ENCODE measurements around the gene NOL12. TPM values are rescaled to one million over a fixed set of nuclear protein-coding genes. Genes with fewer than 3 reads are reported as not detected.
A peak's percentile ranks its signal among the peaks of the same experiment; 100 is the strongest.
"Not testable (repeated sequence)": the region's sequence is repeated elsewhere in the genome, so short reads cannot be mapped to it uniquely, and the experiment has no call there.

Gene NOL12
- total RNA-seq, 1 experiment from 2014 or later, result 26.2 TPM

GRCh38 chr22:37654563-37655251 lies 31.4 kb upstream of the NOL12 start:
- Histone ChIP-seq H3K9me3 (replicated peaks) (no peaks in the 10 kb centered on the region), H3K4me1 (peaks cover 6% of the 10 kb centered on the region), H3K4me3 (no peak overlapping the region), H3K27me3 (no peaks in the 10 kb centered on the region), H3K27ac (no peak overlapping the region), H3K36me3 (no peaks in the 10 kb centered on the region; the same call in 1 of the 2 replicates)
- DNase-seq, result no peak

- no peaks in the 10 kb centered on the region for H3K9me3 ChIP-seq (replicated peaks)
- no peak for DNase-seq
- peaks cover 9% of the 10 kb centered on the region for H3K4me1 ChIP-seq
- no peaks in the 10 kb centered on the region for H3K27me3 ChIP-seq
- H3K27ac ChIP-seq, result no peak overlapping the region
- H3K4me3 ChIP-seq, result no peak overlapping the region
- no peaks in the 10 kb centered on the region; the same call in 1 of the 2 replicates for H3K36me3 ChIP-seq
Measured at GRCh38 chr22:37655252-37655563, 30.9 kb upstream of the NOL12 start.

GRCh38 chr22:37656583-37656982 lies 29.6 kb upstream of the NOL12 start:
- H3K27ac ChIP-seq; H3K4me3 ChIP-seq; H3K9me3 ChIP-seq (replicated peaks); DNase-seq; H3K27me3 ChIP-seq; H3K36me3 ChIP-seq: not testable (repeated sequence)
- H3K4me1 ChIP-seq, result peaks cover 21% of the 10 kb centered on the region

- peaks cover 28% of the 10 kb centered on the region for H3K4me1 ChIP-seq
- H3K27ac ChIP-seq, result peak overlapping the region; percentile 34
- DNase-seq, result peak in 1 of 2 experiments; percentile 40
- peak overlapping the region; percentile 68 for H3K4me3 ChIP-seq
- H3K9me3 ChIP-seq (replicated peaks), result no peaks in the 10 kb centered on the region
- no peaks in the 10 kb centered on the region for H3K36me3 ChIP-seq
- H3K27me3 ChIP-seq, result no peaks in the 10 kb centered on the region
Measured at GRCh38 chr22:37657590-37658132, 28.5 kb upstream of the NOL12 start.

DNA sequence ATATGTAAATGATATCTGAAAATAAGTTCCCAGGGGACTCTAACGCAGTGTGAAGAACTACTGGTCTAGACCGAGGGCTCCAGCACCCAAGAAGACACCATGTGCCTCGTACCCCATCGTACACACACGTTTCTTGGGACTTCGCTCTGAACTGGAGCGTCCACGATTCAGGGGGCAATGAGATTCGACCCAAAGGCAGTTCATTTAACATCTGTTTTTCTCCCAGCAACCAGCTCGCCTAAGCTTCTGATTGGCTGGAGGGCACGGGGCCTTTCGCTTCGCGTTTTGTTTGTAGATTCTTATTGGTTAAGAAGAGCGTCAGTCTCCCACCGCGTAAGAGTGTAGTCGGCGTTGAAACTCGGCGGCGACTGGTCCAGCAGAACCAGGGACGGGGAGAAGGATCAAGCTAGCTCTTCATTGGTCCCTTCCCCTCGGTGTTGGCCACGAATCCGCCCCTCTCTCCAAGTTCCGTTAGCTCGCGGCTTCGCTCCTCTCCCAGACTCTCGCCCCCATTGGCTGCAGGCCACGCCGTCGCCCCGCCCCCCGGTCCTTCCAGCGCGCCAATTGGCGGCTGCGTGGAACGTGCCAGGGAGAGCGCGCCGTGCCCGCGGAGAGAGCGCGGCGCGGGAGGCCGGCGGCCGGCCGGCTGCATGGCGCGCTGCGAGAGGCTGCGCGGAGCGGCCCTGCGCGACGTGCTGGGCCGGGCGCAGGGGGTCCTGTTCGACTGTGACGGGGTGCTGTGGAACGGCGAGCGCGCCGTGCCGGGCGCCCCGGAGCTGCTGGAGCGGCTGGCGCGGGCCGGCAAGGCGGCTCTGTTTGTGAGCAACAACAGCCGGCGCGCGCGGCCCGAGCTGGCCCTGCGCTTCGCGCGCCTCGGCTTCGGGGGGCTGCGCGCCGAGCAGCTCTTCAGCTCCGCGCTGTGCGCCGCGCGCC lies 27.7 kb upstream of the NOL12 start, which contains the start of gene PDXP:
PDXP (plus strand) TSS at position 591 of the 933 bp plus-strand sequence; CDS start at position 651, 60 bp downstream.
- peak; percentile 99 for DNase-seq
- Histone ChIP-seq H3K36me3 (no peaks in the 10 kb centered on the region), H3K4me3 (peak within 1 kb of the TSS; percentile 68), H3K27ac (peak within 1 kb of the TSS; percentile 34), H3K4me1 (peaks cover 28% of the 10 kb centered on the region), H3K9me3 (replicated peaks) (no peaks in the 10 kb centered on the region), H3K27me3 (no peaks in the 10 kb centered on the region)

GRCh38 chr22:37659066-37659896 lies 26.9 kb upstream of the NOL12 start:
- Histone ChIP-seq H3K27ac (peak overlapping the region; percentile 6; the same call in 1 of the 2 replicates), H3K36me3 (no peaks in the 10 kb centered on the region), H3K27me3 (no peaks in the 10 kb centered on the region), H3K9me3 (replicated peaks) (no peaks in the 10 kb centered on the region), H3K4me3 (peak overlapping the region; percentile 68), H3K4me1 (peaks cover 28% of the 10 kb centered on the region)
- DNase-seq, result no peak

DNA sequence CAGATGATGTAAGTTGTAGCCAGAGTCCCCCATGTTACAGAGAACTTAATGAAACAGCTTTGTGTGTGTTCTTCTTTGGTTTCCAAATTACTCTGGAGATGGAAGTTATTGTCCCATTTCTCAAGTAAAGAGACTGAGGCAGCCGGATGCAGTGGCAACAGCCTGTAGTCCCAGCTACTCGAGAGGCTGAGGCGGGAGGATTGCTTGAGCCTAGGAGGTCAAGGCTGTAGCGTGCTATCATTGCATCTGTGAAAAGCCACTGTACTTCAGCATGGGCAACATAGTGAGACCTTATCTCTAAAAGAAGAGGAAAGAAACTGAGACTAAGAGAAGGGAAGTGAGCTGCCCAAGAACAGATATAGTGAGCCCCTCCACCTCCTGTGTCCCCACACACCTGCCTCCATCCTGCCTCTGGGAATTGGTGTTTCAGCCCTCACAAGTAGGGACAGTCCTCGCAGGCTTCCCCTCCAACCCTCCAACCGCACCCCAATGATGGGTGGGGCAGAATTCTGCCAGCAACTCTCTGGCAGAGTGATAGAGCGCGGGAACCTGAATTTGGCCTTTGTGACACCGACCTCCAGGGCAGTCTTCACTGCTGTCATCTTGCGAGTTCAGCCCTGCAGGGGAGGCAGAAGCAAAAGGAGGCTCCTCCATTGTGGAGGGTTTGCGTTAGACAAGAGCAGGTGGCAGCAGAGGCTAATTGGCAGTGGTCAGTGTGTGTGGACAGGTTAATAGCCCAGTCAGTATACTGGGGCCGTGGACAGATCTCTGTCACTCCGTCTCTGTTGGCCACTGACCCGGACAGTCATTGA lies 26.0 kb upstream of the NOL12 start:
- peaks cover 3% of the 10 kb centered on the region; the same call in 1 of the 2 replicates for H3K36me3 ChIP-seq
- peaks cover 28% of the 10 kb centered on the region for H3K4me1 ChIP-seq
- no peak for DNase-seq
- H3K9me3 ChIP-seq (replicated peaks), result no peaks in the 10 kb centered on the region
- H3K27me3 ChIP-seq, result no peaks in the 10 kb centered on the region
- H3K27ac ChIP-seq, result no peak overlapping the region
- H3K4me3 ChIP-seq, result peak overlapping the region; percentile 68

GRCh38 chr22:37660709-37661045 lies 25.5 kb upstream of the NOL12 start:
- Histone ChIP-seq H3K27me3 (no peaks in the 10 kb centered on the region), H3K4me3 (peak overlapping the region; percentile 17; the same call in 1 of the 2 replicates), H3K27ac (peak overlapping the region; percentile 80), H3K36me3 (peaks cover 5% of the 10 kb centered on the region; the same call in 1 of the 2 replicates), H3K9me3 (replicated peaks) (no peaks in the 10 kb centered on the region), H3K4me1 (peaks cover 28% of the 10 kb centered on the region)
- no peak for DNase-seq

- no peaks in the 10 kb centered on the region for H3K27me3 ChIP-seq
- H3K36me3 ChIP-seq, result peaks cover 12% of the 10 kb centered on the region
- H3K27ac ChIP-seq, result peak overlapping the region; percentile 80
- H3K4me1 ChIP-seq, result peaks cover 28% of the 10 kb centered on the region
- H3K4me3 ChIP-seq, result peak overlapping the region; percentile 17
- DNase-seq, result peak; percentile 82 to 87
- no peaks in the 10 kb centered on the region for H3K9me3 ChIP-seq (replicated peaks)
Measured at GRCh38 chr22:37661160-37661924, 24.8 kb upstream of the NOL12 start.

- peaks cover 16% of the 10 kb centered on the region for H3K36me3 ChIP-seq
- H3K4me1 ChIP-seq, result peaks cover 30% of the 10 kb centered on the region
- peak overlapping the region; percentile 27; the same call in 1 of the 2 replicates for H3K27ac ChIP-seq
- H3K4me3 ChIP-seq, result no peak overlapping the region
- H3K27me3 ChIP-seq, result no peaks in the 10 kb centered on the region
- no peak for DNase-seq
- H3K9me3 ChIP-seq (replicated peaks), result no peaks in the 10 kb centered on the region
Measured at GRCh38 chr22:37662039-37662438, 24.1 kb upstream of the NOL12 start.

DNA sequence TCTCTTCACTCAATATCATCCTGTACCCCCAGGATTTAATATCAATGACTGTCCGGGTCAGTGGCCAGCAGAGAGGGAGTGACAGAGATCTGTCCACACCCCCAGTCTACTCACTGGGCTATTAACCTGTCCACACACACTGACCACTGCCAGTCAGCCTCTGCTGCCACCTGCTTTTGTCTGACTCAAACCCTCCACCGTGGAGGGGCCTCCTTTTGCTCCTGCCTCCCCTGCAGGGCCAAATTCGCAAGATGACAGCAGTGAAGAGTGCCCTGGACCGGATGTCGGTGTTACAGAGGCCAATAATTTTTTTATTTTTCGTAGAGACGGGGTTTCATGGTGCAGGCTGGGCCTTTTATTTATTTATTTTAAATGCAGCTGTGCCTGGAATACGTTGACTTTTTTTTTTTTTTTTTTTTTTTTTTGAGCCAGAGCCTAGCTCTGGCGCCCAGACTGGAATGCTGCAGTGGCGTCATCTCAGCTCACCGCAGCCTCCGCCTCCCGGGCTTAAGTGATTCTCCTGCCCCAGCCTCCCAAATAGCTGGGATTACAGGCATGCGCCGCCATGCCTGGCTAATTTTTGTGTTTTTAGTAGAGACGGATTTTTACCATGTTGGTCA lies 22.5 kb upstream of the NOL12 start:
- no peak for DNase-seq
- Histone ChIP-seq H3K4me1 (peaks cover 36% of the 10 kb centered on the region), H3K4me3 (no peak overlapping the region), H3K27ac (no peak overlapping the region), H3K9me3 (replicated peaks) (no peaks in the 10 kb centered on the region), H3K27me3 (no peaks in the 10 kb centered on the region), H3K36me3 (peaks cover 16% of the 10 kb centered on the region)

GRCh38 chr22:37664249-37665101 lies 21.7 kb upstream of the NOL12 start:
- H3K9me3 ChIP-seq (replicated peaks), result no peaks in the 10 kb centered on the region
- H3K36me3 ChIP-seq, result peaks cover 16% of the 10 kb centered on the region
- H3K4me1 ChIP-seq, result peaks cover 36% of the 10 kb centered on the region
- H3K27ac ChIP-seq, result no peak overlapping the region
- no peaks in the 10 kb centered on the region for H3K27me3 ChIP-seq
- DNase-seq, result peak in 1 of 2 experiments; percentile 34
- H3K4me3 ChIP-seq, result no peak overlapping the region
